ENCODE measurements around the gene C18orf63.

DNA sequence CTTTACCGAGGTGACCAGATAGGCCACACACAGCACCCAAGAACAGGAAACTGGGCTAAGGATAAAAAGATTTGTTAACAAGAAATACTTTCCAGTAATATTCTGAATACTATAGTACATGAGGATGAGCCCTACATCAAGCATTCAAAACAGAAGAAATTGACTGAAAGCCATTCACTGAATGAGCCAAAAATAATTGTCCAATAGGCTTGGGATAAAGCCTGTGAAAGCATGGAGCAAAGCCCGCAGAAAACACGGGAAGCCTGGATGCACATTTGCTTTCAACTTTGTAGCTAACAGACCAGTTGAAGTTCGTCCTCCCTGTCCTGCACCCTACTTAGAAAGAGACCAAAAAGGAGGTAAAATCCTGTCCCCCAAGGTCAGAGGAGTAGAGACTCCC lies 85.2 kb downstream of the C18orf63 start:
- TF ChIP-seq POLR2AphosphoS5 (IDR thresholded peaks at IDR 0.05; ENCODE audit: borderline replicate concordance, low read depth, low read length): no peak
- no peak for TF ChIP-seq EZH2 (IDR thresholded peaks at IDR 0.05)
- no peak for TF ChIP-seq FOXP2 (optimal IDR thresholded peaks at IDR 0.05; ENCODE audit: control extremely low read depth, extremely low read length, insufficient read depth)

Measured in SK-N-MC (cell line).